DMS 273 (cell line): ENCODE results near the gene HNRNPDL.
A peak's percentile ranks its signal among the peaks of the same experiment; 100 is the strongest.
"Not testable (repeated sequence)": the region's sequence is repeated elsewhere in the genome, so short reads cannot be mapped to it uniquely, and the experiment has no call there.

Experiments used
- DNase-seq: peaks from one replicate; lab custom pipeline; 2025; ENCODE audit not compliant: unreplicated experiment; lab: John Stamatoyannopoulos, UW

The HNRNPDL gene

DNA sequence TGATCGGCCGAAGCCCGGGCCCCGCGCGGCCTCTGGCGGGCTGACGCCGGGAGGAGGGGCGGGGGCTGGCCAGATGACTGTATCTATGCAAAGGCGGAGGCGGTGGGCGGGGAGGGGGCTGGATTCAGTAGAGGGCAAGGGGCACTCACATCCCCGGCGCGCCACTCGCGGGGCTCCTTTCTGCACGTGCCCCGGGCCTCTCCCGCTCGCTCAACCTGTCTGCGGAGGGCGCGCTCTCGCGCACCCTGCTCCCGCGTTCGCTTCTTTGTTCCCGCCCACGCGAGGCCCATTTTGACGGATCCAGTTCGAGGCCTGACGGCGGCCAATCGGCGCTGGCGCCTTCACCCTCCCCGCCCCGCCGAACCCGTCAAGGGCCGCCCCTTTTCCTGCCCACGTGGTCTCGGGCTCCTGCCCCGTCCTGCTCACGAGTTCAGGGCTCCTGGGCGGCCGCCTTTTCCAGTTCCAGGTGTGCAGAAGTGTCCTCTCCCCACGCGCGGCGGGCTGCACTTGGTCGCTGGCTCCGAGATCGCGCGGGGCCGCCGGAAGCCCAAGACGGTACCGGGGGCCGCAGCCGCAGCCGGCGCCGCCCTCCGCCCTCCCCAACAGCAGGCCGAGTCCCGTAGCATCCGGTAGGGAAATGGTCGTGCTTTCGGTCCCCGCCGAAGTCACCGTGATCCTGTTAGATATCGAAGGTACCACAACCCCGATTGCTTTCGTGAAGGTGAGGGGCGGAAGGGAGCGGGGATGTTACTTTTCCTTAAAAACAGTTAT lies at the start of gene HNRNPDL, which contains the start of gene ENOPH1:
Gene HNRNPDL (minus strand): TSS at position 270 of the 771 bp plus-strand sequence. CDS start 772 bp downstream, outside the sequence.
Gene ENOPH1 (plus strand): TSS at position 398 of the 771 bp plus-strand sequence. CDS start 240 bp downstream, at position 638.
- peak; percentile 98 for DNase-seq

DNA sequence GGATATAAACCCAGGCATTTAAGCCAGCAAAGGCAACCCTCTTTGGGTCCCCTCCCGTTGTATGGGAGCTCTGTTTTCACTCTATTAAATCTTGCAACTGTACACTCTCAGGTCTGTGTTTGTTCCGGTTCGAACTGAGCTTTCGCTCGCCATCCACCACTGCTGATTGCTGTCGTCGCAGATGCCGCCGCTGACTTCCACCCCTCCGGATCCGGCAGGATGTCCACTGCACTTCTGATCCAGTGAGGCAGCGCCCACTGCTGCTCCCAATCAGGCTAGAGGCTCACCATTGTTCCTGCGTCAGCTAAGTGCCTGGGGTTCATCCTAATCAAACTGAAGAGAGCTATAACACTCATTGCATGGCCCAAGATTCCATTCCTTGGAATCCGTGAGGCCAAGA lies 49.3 kb upstream of the HNRNPDL start:
- DNase-seq, result no peak

DNA sequence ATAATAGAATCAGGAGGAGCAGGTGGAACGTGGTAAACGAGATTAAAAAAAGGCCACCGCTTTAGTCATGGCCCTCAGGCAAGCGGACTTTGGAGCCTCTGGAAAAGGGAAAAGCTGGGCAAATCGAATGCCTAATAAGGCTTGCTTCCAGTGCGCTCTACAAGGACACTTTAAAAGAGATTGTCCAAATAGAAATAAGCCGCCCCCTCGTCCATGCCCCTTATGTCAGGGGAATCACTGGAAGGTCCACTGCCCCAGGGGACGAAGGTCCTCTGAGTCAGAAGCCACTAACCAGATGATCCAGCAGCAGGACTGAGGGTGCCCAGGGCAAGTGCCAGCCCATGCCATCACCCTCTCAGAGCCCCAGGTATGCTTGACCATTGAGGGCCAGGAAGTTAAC lies 47.2 kb upstream of the HNRNPDL start:
- DNase-seq, result not testable (repeated sequence)

DNA sequence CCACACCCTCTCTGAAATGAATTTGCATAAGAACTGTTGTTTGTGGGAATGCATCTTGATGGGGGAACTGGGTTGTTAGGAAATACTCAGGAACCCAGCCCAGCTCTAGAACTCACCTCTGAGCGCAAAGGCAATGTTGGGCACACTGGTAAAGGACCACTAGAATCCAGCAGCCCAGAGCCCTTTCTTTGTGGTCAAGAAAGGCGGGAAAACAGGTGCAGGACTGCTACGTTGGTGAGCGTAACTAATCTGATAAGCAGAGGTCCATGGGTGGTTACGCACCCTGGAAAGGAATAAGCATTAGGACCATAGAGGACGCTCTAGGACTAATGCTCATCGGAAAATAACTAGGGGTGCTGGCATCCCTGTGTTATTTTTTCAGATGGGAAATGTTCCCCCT lies 45.7 kb upstream of the HNRNPDL start:
- not testable (repeated sequence) for DNase-seq

DNA sequence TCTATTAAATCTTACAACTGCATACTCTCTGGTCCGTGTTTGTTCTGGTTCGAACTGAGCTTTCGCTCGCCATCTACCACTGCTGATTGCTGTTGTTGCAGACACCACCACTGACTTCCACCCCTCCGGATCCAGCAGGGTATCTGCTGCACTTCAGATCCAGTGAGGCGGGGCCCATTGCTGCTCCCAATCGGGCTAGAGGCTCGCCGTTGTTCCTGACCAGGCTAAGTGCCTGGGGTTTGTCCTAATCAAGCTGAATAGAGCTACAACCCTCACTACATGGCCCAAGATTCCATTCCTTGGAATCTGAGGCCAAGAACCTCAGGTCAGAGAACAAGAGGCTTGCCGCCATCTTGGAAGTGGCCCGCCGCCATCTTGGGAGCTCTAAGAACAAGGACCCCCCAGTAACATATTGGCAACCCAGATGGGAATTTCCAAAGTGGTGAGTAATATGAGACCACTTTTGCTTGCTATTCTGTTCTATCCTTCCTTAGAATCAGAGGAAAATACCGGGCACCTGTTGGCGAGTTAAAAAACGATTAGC lies 43.4 kb upstream of the HNRNPDL start:
- no peak for DNase-seq

DNA sequence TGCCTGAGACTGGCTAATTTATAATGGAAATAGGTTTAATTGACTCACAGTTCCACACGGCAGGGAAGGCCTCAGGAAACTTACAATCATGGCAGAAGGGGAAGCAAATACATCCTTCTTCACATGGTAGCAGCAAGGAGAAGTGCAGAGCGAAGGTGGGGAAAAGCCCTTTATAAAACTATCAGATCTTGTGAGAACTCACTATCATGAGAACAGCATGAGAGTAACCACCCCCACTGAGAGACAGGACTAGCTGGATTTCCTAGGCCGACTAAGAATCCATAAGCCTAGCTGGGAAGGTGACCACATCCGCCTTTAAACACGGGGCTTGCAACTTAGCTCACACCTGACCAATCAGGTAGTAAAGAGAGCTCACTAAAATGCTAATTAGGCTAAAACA lies 42.8 kb upstream of the HNRNPDL start:
- not testable (repeated sequence) for DNase-seq

DNA sequence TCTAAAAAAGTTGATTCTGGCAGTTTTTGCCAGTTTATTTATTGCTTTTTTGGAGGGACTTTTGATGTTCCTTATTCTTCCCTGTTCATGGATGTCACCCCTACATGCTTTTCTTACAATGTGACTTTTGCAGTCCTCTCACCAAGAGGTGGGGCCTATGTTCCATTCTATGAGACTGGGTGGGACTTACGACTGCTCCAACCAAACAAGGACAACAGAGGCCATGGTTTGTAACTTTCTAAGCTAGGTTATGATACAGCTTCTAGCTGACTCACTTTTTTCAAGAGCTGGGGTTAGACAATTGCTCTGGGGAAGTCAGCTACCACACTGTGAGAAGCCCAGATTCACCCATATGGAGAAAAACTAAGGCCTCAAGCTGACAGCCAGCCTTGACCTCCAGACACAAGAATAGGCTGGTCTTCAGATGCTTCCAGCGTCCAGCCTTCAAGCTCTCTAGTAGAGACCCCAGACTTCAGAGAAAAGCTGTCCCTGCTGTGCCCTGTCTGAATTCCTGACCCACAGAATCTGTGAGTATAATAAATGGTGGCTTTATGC lies 39.6 kb upstream of the HNRNPDL start:
- peak; percentile 5 for DNase-seq

DNA sequence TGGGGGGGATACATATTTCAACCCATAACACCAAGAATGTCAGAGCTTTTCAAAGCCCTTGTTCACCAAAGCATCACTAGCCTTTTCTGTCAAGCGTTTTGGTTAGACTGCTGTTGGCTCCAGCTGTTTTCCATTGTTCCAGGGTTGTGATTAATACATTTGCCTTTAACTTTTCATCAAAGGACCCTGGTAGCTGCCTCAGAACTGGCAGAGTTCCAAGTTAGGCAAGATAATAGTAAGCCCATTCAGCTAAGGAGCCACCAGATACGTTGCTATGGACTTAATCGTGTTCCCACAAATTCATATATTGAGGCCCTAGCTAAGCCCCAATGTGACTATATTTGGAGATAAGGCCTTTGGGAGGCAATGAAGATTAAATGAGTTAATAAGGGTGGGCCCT lies 37.2 kb upstream of the HNRNPDL start:
- DNase-seq, result peak; percentile 3

DNA sequence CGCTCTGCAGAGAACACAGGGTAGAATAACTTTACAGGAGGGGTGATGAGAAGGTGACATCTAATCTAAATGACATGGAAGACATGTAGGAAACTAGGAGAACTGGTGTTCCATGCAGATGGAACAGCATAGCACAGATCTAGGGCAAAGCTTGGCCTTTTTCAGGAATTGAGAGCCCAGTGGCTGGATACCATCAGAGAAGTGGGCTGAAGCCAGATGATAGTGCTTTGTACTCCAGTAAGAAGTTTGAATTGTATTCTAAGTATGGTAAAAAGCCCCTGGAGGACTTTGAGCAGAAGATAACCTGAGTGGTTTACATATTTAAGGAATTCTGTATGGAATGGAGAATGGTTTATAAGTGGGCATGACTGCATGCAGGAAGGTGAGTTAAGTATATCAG lies 33.0 kb upstream of the HNRNPDL start:
- no peak for DNase-seq

DNA sequence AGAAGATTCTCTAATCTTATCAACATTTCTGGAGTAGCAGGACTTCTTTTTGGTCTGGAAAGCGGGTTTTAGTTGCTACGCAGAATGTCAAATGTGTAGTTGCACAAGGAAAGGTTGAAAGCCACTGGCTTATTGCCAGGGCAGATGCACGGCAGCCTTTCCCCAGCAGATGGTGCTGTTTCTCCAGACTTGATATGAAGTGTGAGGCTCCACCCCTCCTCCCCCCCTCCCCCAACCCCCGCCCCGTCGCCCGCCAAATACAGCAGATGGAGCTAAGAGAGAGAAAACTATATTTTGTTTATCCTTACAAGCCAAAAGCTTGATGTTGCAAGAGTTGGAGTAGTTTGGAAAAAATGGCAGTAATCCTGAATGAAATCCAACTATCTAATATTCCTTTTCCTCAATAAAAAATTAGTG lies 32.2 kb upstream of the HNRNPDL start:
- peak; percentile 93 for DNase-seq

DNA sequence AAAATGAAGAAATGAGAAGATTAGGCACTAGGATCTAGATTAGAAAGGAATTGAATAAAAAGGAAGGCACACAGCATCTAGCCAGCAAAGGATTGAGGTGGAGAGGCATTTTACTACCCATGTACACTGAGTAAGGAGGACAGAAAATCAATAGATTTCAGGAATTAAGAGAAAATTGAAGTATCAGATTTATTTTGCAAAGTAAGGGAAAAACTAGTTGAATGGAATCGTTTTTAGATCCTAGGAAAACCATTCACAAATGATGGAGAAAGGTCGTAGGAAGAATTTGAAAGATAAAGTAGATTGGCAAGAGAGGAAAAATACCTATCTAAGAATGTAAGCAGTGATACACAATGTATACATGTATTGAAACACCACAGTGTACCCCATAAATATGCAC lies 31.4 kb upstream of the HNRNPDL start:
- no peak for DNase-seq

DNA sequence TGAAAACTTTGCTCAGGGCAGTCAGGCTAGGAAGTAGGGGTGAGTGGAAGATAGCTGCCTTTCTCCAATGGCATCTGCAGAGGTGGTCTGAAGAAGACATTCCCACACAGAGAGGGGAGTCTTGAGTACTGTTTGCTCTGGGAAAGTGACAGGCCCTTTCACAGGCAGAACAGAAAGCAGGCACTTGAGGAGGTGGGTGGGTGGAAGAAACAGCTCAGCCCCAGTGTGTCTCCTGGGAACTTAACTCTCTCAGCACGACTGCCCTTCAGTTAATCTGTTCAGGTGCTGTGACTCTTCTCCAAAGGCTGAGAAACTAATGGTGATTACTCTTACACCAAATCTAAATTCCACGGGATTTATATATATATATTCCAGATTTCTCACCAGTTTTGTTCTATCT lies 28.5 kb upstream of the HNRNPDL start:
- no peak for DNase-seq

DNA sequence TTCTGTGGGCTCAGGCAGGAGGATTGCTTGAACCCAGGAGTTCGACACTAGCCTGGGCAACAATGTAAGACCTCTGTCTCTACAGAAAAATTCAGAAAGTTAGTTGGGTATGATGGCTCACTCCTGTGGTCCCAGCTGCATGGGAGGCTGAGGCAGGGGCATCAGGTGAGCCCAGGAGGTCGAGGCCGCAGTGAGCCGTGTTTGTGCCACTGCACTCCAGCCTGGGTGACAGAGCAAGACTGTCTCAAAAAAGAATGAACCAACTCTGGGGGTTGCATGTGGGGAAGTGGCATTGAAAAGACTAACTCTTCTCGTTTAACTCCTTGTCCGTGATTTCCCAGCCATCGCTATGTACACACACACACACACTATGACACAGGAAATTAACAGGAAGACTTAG lies 27.0 kb upstream of the HNRNPDL start:
- DNase-seq, result no peak

DNA sequence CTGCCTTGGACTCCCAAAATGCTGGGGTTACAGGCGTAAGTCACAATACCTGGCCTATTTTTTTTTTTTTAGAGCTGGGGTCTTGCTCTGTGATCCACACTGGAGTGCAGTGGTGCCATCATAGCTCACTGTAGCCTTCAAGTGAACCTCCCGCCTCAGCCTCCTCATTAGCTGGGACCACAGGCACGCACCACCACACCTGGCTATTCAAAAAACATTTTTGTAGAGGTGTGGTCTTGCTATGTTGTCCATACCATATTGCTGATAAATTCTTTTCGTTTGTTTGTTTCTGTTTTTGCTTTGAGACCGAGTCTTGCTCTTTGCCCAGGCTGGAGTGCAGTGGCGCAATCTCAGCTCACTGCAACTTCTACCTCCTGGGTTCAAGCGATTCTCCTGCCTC lies 21.8 kb upstream of the HNRNPDL start:
- no peak for DNase-seq

DNA sequence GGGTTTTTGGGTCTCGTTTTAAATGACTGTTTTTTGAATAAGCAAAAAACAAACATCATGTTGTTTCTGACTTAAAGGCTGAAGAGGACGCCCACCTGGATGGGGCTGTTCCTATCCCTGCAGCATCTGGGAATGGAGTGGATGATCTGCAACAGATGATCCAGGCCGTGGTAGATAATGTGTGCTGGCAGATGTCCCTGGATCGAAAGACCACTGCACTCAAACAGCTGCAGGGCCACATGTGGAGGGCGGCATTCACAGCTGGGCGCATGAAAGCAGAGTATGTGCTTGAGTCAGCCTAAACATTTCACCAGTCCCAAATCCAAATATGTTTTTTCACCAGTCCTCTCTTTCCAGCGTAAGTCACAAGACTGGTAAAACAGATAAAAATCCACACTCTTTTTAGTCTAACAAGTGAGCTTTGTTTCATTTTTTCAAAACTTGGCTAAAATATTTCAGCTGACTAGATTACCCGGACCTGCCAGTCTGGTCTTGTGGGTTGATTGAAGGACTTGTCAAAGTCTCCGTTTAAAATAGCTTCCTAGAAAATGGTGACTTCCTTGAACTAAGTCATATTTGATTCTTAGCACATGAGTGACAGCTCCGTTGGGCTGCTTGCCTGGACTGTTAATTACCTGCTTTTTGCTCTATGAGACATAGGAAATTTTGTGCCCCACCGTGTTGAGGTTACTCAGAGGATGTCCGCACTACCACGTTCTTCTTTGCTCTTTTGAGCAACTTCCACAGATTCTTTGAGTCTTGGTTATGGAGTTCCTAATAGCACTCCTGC lies 20.9 kb upstream of the HNRNPDL start:
- DNase-seq, result peak; percentile 40

DNA sequence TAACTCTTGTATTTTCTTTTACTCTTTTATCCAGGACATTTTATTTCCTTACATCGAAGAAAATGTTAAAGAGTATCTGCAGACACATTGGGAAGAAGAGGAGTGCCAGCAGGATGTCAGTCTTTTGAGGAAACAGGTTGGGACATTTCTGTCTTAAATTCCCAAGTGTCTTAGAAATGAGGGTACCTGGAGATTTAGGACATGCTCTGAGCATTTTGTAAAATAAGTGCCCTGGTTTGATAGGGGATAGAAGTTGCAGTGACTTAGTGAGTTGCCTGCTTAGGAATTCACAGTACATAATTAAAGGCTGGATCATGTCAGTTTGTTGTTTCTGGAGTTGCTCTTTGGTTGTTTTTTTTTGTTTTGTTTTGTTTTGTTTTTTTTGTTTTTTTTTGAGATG lies 17.6 kb upstream of the HNRNPDL start:
- DNase-seq, result no peak

DNA sequence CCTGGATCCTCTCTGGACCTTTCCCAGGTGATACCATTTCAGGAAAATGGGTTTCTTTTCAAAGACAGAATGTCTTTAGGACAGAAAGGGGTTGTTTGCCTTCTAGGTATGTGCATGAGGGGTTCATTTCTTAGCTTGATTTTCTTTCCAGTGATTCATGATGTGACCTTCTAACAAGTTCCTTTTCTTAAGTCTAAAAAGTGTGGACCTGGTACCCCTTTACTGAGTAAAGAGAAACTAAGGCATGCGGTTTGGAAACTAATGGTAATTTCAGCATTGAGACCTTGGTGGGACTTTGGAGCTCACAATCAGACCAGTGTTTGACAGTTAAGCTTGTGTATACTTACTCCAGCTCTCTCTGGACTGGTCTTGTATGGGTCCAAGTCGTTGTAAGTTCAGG lies 8.8 kb upstream of the HNRNPDL start:
- DNase-seq, result no peak

DNA sequence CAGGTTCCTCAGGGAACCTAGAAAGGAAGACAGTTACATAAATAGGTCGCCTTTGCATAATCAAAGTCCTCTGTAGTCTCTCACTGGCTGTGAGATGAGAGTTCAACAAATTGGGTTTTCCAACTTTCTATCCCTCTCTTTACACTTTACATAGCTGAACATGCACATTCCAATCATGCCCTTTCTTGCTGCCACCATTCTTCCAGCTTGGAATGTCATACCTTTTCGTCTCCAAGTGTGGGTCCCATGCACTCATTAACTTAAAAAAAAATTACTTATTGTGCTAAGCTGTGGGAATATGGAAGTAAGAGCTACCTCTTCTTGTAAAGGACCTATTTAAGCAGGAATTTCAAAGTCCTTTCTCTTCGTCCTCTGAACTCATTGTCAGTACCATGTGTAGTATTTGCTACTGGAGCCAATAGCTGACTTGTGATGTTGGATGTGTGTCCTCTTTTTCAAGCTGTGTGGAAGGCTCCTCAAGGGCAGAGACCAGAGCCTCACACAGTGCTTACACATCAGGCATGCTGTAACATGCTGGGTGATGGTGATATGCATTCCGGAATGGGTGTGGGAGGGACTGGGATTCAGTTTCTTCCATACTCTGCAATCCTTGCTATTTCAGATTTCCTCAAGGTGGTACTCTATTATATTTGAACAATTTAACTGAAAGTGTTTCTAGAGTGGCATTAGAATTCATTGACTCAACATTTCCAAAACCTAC lies 7.2 kb upstream of the HNRNPDL start:
- peak; percentile 43 for DNase-seq

DNA sequence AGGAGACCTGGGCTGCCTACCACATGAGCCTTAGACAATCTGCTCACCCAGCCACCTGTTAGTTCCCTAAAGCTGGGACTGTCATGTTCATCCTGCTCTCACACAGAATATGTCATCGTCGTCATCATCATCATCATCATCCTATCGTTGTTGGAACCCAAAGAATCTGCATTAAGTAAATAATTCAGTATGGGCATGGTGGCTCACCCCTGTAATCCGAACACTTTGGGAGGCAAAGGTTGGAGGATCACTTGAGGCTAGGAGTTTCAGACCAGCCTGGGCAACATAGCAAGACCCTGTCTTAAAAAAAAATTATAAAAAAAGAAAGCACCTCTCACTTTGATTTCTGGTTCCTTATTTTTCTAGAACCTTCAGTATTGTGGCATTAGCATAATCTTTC lies 6.5 kb upstream of the HNRNPDL start:
- DNase-seq, result no peak

DNA sequence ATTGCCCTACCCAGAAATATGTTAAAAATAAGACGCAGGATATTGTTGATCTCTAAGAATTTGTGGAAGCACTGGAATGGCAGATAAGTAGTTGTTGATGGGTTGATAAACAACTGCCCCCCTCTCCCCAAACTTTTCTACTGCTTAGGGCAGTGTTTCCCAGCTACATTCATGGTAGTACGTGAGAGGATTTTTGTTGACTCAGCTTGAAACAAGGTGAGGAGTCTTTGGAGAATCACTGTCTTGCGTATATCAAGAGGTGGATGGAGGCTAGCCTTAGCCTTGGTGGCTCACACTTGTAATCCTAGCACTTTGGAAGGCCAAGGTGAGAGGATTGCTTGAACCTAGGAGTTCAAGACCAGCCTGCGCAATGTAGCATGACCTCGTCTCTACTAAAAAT lies 5.9 kb upstream of the HNRNPDL start:
- DNase-seq, result no peak

DNA sequence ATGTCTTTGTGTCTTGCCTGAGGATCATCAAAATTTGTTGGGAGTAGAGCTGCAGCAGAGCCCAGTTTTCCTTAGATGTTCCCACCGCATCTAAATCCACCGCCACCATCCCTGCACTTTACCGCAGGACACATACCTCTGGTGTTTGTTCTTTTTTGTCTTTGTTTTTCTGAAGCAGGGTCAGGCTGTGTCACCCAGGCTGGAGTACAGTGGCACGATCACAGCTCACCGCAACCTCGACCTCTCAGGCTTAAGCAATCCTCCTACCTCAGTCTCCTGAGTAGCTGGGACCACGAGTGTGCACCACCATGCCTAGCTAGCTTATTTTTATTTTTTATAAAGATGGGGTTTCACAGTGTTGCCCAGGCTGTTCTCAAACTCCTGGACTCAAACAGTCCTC lies 4.7 kb upstream of the HNRNPDL start:
- DNase-seq, result no peak
